HUES48 (cell line): ENCODE results near the gene MIPOL1.
"Not testable (repeated sequence)": the region's sequence is repeated elsewhere in the genome, so short reads cannot be mapped to it uniquely, and the experiment has no call there.

Experiments used
- H3K27ac ChIP-seq: one replicate; pipeline ENCODE4 v1.7.0; 2013; ENCODE audit warnings: low read depth, low read length, inconsistent platforms
- H3K27me3 ChIP-seq: 2 replicates; pipeline ENCODE4 v1.6.1; 2013; ENCODE audit warnings: mild to moderate bottlenecking, low read length; ENCODE audit not compliant: control insufficient read depth, insufficient read depth
- H3K36me3 ChIP-seq: 2 replicates; pipeline ENCODE4 v1.6.1; 2013; ENCODE audit warnings: low read length; ENCODE audit not compliant: control insufficient read depth, insufficient read depth
- H3K4me1 ChIP-seq: 2 replicates; pipeline ENCODE4 v1.6.1; 2013; ENCODE audit warnings: mild to moderate bottlenecking, low read length; ENCODE audit not compliant: control insufficient read depth, insufficient read depth
- H3K4me3 ChIP-seq: 2 replicates; pipeline ENCODE4 v1.5.1; 2013; ENCODE audit warnings: mild to moderate bottlenecking, low read depth, low read length
- H3K9ac ChIP-seq: 2 replicates; pipeline ENCODE4 v1.6.1; 2013; ENCODE audit warnings: mild to moderate bottlenecking, low read depth, low read length, moderate library complexity
- H3K9me3 ChIP-seq: 2 replicates; pipeline ENCODE4 v1.6.1; 2013; ENCODE audit warnings: low read length; ENCODE audit not compliant: control insufficient read depth, insufficient read depth

MIPOL1 gene

DNA sequence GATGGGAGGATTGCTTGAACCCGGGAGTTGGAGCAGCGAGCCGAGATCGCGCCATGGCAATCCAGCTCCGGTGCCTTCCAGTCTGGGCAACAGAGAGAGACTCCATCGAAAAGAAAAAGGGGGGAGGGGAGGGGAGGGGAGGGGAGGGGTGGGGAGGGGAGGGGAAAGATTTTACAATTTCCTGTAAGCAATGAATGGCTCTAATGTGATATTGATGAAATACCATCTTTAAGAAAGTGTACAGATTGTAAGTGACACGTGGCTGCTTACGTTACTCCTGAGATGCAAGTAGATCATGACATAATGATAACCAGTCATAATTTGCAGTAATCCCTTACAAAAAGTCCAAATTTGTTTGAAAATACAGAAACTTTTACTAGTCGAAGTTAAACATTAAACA, 26.7 kb upstream of the MIPOL1 start:
- H3K4me1 ChIP-seq = peaks cover 39% of the 10 kb centered on the region
- H3K36me3 ChIP-seq = no peaks in the 10 kb centered on the region
- no peak overlapping the region for H3K27ac ChIP-seq
- H3K9me3 ChIP-seq = no peaks in the 10 kb centered on the region
- no peaks in the 10 kb centered on the region; the same call in 1 of the 2 replicates for H3K27me3 ChIP-seq
- no peak overlapping the region for H3K9ac ChIP-seq
- H3K4me3 ChIP-seq = peak overlapping the region; percentile 84

DNA sequence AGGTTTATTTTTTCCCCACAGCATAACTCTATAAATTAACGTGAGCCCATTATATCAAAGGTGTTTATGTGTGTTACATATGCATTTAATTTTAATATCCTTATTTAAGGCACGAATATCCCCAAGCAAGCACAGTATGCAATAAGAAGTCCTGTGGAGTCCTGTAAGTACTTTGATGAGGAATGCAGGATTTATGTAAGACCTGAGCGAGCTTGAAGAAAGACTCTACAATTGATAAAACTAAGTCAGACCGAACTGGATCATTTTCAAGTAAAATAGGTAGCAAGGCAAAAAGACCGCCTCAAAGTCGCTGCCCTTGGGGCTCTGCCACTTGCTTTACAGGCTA, 26.1 kb upstream of the MIPOL1 start:
- Histone ChIP-seq H3K9ac (peak overlapping the region; percentile 95), H3K27ac (peak overlapping the region; percentile 97), H3K4me3 (peak overlapping the region; percentile 84)

DNA sequence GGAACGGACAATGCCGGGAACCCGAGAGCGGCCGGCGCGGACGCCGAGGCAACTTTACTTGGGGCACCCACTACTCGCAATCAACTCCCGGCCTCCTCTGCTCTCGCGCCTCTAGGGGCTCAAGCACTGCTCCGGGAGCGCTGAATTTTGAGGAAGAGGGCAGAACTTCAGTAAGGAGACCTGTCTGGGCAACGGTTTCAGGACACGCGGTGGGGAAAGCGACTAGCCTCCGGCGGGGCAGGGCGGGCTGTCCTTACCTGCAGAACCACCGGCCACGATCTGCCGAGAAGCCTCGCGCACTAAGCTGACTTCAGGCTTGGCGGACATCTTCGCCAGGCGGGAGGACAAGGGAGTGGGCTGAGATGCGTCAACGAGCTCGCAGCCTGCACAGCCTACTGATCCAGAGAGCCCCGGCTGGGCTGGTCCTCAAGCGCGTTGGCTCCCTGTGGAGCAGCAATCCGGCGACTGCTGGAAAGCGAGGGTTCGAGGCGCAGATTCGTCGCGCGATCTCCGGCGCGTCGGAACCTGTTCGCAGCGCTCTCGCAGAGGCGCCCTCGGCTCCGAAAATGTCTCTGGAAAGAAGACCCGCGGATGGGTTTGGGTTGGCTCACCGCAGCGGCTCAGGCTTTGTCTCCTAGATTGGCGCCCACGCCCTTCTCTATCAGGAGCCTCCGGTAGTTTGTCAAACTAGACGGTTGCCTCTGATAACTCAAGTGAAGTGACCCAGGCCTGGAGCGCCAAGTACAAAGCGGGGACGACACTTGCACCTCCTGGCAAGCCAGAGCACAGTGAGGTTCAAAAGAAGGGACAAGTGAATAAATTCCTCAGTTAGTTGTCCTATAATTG, 25.5 kb upstream of the MIPOL1 start, which contains the start of gene SLC25A21:
SLC25A21 (minus strand) TSS at position 583 of the 846 bp plus-strand sequence.
- peak within 1 kb of the TSS; percentile 97 for H3K27ac ChIP-seq
- peaks cover 34% of the 10 kb centered on the region for H3K4me1 ChIP-seq
- H3K9me3 ChIP-seq = no peaks in the 10 kb centered on the region
- H3K9ac ChIP-seq = peak within 1 kb of the TSS; percentile 95
- no peaks in the 10 kb centered on the region; the same call in 1 of the 2 replicates for H3K27me3 ChIP-seq
- peak within 1 kb of the TSS; percentile 84 for H3K4me3 ChIP-seq
- H3K36me3 ChIP-seq = no peaks in the 10 kb centered on the region

More for the DNA sequence above, 26.1 kb upstream of the MIPOL1 start:
- no peaks in the 10 kb centered on the region for H3K9me3 ChIP-seq
- H3K27me3 ChIP-seq = no peaks in the 10 kb centered on the region; the same call in 1 of the 2 replicates
- no peaks in the 10 kb centered on the region for H3K36me3 ChIP-seq
- H3K4me1 ChIP-seq = peaks cover 39% of the 10 kb centered on the region

DNA sequence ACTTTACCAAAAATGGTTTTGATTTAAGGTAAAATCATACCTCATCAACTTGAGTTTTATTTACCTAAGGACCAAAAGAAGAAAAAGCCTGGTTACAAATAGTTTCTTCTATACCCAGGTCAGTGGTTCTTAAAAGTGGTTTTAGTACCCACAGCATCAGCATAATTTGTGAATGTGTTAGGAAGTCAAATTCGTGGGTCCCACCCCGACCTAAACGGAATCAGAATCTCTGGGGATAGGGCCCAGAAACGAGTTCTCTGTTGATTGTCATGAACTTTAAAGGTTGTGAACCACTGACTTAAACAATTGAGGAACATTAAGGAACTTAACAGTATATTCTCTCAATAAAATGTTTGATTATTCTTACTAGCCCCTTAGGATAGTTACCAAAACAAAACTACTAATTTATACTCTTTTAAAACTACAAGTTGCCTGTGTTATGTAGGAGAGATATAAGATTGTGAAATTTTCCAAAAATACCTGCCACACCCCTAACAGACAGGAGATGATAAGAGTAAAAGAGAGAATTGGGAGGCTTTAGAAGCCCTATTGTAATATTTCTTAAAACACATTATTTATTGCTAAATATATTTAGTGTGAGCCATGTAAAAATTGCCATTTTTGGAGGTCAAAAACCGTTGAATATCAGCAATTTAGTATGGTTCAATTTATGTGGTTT, 24.7 kb upstream of the MIPOL1 start:
- Histone ChIP-seq H3K4me1 (peaks cover 27% of the 10 kb centered on the region), H3K27ac (peak overlapping the region; percentile 97), H3K4me3 (peak overlapping the region; percentile 84), H3K9ac (peak overlapping the region; percentile 95), H3K9me3 (no peaks in the 10 kb centered on the region), H3K27me3 (no peaks in the 10 kb centered on the region; the same call in 1 of the 2 replicates), H3K36me3 (no peaks in the 10 kb centered on the region)

DNA sequence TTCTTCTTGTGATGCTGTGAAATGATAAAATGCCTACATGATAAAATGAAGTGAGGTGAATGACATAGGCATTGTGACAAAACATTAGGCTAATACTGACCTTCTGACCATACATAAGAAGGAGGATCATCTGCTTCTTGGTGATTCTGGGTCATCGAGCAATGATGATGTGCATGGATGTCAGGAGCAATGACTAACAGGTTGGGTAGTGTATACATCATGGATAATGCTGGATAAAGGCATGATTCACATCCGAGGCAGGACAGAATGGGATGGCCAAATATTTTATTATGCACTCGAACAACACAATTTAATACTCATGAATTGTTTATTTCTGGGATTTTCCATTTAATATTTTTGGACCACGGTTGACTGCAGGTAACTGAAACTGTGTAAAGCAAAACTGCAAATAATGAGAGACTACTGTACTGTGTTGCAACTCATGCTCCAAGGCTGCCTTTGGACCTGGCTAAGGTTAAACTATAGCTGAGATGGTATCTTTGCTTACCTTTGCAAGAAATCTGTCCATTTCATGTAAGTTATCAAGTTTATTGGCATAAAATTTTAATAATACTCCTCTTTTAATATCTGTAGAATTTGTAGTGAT, 17.7 kb upstream of the MIPOL1 start:
- Histone ChIP-seq H3K36me3 (no peaks in the 10 kb centered on the region), H3K27me3 (no peaks in the 10 kb centered on the region), H3K4me1 (no peaks in the 10 kb centered on the region), H3K9ac (no peak overlapping the region), H3K27ac (no peak overlapping the region), H3K4me3 (no peak overlapping the region), H3K9me3 (no peaks in the 10 kb centered on the region)

DNA sequence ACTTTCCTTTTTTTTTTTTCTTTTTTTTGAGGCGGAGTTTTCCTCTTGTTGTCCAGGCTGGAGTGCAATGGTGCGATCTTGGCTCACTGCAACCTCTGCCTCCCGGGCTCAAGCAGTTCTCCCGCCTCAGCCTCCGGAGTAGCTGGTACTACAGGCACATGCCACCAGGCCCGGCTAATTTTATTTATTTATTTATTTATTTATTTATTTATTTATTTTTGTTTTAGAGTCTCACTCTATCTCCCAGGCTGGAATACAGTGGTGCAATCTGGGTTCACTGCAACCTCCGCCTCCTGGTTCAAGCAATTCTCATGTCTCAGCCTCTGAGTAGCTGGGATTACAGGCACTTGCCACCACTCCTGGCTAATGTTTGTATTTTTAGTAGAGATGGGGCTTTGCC, 16.9 kb upstream of the MIPOL1 start:
- H3K4me1 ChIP-seq, H3K36me3 ChIP-seq, H3K9me3 ChIP-seq, H3K4me3 ChIP-seq, H3K27ac ChIP-seq, H3K9ac ChIP-seq, H3K27me3 ChIP-seq: not testable (repeated sequence)

DNA sequence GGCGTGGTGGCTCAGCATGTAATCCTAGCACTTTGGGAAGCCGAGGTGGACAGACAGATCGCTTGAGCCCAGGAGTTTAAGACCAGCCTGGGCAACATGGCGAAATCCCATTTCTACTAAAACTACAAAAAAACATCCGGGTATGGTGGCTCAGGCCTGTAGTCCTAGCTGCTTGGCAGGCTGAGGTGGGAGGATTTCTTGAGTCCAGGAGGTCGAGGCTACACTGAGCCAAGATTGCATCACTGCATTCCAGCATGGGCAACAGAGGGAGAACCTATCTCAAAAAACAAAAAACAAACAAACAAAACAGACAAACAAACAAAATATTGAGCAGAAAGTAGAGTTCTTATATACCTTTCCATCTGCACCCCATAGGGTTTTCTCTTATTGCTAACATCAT, 16.3 kb upstream of the MIPOL1 start:
- no peaks in the 10 kb centered on the region for H3K9me3 ChIP-seq
- H3K9ac ChIP-seq = no peak overlapping the region
- no peaks in the 10 kb centered on the region for H3K36me3 ChIP-seq
- no peak overlapping the region for H3K27ac ChIP-seq
- no peaks in the 10 kb centered on the region for H3K4me1 ChIP-seq
- no peaks in the 10 kb centered on the region for H3K27me3 ChIP-seq
- no peak overlapping the region for H3K4me3 ChIP-seq

DNA sequence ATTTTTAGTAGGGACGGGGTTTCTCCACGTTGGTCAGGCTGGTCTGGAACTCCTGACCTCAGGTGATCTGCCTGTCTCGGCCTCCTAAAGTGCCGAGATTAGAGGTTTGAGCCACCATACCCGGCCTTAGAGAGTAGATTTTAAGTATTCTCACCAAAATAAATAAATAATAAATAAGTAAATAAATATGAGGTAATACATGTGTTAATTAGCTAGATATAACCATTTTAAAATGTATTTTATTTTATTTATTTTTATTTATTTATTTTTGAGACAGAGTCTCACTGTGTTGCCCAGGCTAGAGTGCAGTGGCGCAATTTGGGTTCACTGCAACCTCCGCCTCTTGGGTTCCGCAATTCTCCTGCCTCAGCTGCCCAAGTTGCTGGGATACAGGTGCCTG, 13.2 kb upstream of the MIPOL1 start:
- not testable (repeated sequence) for H3K9ac ChIP-seq, H3K4me1 ChIP-seq, H3K36me3 ChIP-seq, H3K27me3 ChIP-seq, H3K9me3 ChIP-seq, H3K27ac ChIP-seq, H3K4me3 ChIP-seq

DNA sequence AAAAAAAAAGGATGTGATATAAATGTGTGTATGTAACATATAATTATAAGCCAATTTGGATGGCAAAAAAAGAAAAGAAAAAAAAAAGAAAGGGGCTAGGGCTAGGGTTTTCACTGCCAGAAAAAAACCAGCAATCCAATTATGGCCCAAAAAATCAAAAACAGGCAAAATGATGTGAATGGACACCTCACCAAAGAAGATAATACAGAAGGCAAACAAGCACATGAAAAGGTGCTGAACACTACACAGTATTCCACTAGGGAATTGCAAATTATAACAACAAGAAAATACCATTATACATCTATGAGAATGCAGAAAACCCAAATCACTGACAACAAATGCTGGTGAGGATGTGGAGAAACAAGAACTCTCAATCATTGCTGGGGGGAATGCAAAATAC, 12.1 kb upstream of the MIPOL1 start:
- no peaks in the 10 kb centered on the region for H3K4me1 ChIP-seq
- H3K4me3 ChIP-seq = no peak overlapping the region
- H3K9me3 ChIP-seq = no peaks in the 10 kb centered on the region
- no peaks in the 10 kb centered on the region for H3K27me3 ChIP-seq
- H3K9ac ChIP-seq = no peak overlapping the region
- H3K27ac ChIP-seq = no peak overlapping the region
- no peaks in the 10 kb centered on the region for H3K36me3 ChIP-seq

DNA sequence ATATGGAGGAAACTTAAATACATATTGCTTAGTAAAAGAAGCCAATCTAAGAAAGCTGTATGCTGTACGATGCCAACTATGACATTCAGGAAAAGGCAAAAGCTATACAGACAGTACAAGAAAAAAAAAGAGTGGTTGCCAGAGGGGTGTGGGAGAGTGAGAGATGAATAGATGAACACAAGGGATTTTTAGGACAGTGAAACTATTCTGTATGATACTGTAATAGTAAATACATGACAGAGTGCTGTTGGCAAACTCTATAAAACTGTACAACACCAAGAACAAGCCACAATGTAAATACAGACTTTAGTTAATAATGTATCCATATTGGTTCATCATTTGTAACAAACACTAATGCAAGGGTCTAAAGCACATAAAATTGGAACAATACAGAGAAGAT, 10.9 kb upstream of the MIPOL1 start:
- Histone ChIP-seq H3K4me1 (no peaks in the 10 kb centered on the region), H3K27me3 (no peaks in the 10 kb centered on the region), H3K9me3 (no peaks in the 10 kb centered on the region), H3K36me3 (no peaks in the 10 kb centered on the region), H3K27ac (no peak overlapping the region), H3K4me3 (no peak overlapping the region), H3K9ac (no peak overlapping the region)

DNA sequence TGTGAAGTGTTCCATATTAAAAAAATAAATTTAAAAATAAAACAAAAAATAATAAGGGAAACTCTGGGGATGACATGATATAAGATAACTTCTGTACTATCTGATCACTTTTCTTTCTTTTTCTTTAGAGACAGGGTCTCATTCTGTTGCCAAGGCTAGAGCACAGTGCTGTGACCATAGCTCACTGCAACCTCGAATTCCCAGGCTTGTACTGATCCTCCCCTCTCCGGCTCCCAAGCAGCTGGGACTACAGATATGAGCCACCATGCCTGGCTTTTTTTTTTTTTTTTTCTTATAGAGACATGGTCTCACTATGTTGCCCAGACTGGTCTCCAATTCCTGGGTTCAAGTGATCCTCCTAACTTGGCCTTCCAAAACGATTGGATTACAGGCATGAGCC, 10.4 kb upstream of the MIPOL1 start:
- H3K4me3 ChIP-seq = no peak overlapping the region

More for the DNA sequence above, 10.4 kb upstream of the MIPOL1 start:
- H3K36me3 ChIP-seq = no peaks in the 10 kb centered on the region
- H3K9me3 ChIP-seq = no peaks in the 10 kb centered on the region
- H3K9ac ChIP-seq = no peak overlapping the region
- H3K27ac ChIP-seq = no peak overlapping the region
- no peaks in the 10 kb centered on the region for H3K27me3 ChIP-seq
- no peaks in the 10 kb centered on the region for H3K4me1 ChIP-seq
